B cell (primary cell): ENCODE measurements around the gene NEMP1. TPM values are rescaled to one million over a fixed set of nuclear protein-coding genes. Genes with fewer than 3 reads are reported as not detected.

Experiments used
- ATAC-seq: fragments of 200-7000 bp; cut with Tn5 transposase; one replicate; pipeline ENCODE4 v1.10.0; 2021; ENCODE audit warnings: low read depth, mild to moderate bottlenecking, moderate number of reproducible peaks, moderate library complexity
- CTCF ChIA-PET: fragments of 350-600 bp; sonication (Branson Sonifier 250); formaldehyde crosslinking; loops from one replicate; lab custom pipeline; 2021; ENCODE audit warnings: antibody characterized with exemption, inconsistent platforms; lab: Charles Lee
- POLR2A ChIA-PET: fragments of 350-600 bp; sonication (Branson Sonifier 250); formaldehyde crosslinking; loops from one replicate; lab custom pipeline; 2021; ENCODE audit warnings: antibody characterized with exemption; lab: Charles Lee
- DNase-seq: peaks from one replicate; pipeline ENCODE4 v3.0.0; 2013
- H2AFZ ChIP-seq: 2 replicates; pipeline ENCODE4 v1.6.1; 2012; ENCODE audit warnings: mild to moderate bottlenecking, low read depth, low read length; ENCODE audit not compliant: insufficient read depth, poor library complexity, severe bottlenecking
- H3K27ac ChIP-seq, 2 donors: 1 replicate in 1 of 2; 2 replicates in 1 of 2; pipeline ENCODE4 v1.5.1; 2012 to 2013; ENCODE audit warnings: low read length in 2 of 2, mild to moderate bottlenecking in 2 of 2, moderate library complexity in 1 of 2
- H3K27me3 ChIP-seq, 4 experiments: fragments of 200-600 bp in 1 of 4; sonication (generic) in 1 of 4; replicated peaks in 1 of 4; 1 replicate in 2 of 4; 2 replicates in 2 of 4; pipeline versions ENCODE4 v1.6.1 to v1.7.0; 2013 to 2016; ENCODE audit warnings: low read length in 3 of 4, mild to moderate bottlenecking in 2 of 4, mixed read lengths in 1 of 4, moderate library complexity in 1 of 4; ENCODE audit not compliant: insufficient read depth in 4 of 4, control insufficient read depth in 3 of 4; ENCODE audit errors: control extremely low read depth in 1 of 4
- H3K36me3 ChIP-seq, 2 experiments: replicated peaks in 1 of 2; 1 replicate in 1 of 2; 2 replicates in 1 of 2; pipeline versions ENCODE4 v1.6.1 to v1.7.1; 2013; ENCODE audit warnings: low read length in 1 of 2; ENCODE audit not compliant: insufficient read depth in 2 of 2, control insufficient read depth in 1 of 2; ENCODE audit errors: control extremely low read depth in 1 of 2, extremely low read depth in 1 of 2
- H3K4me1 ChIP-seq, 2 donors: fragments of 200-600 bp in 1 of 2; sonication (generic) in 1 of 2; 1 replicate in 1 of 2; 2 replicates in 1 of 2; pipeline versions ENCODE4 v1.5.1 to v1.6.1; 2013 to 2017; ENCODE audit warnings: low read length in 2 of 2; ENCODE audit not compliant: control insufficient read depth in 2 of 2, insufficient read depth in 2 of 2
- H3K4me2 ChIP-seq: replicated peaks from 2 replicates; pipeline ENCODE3; 2012; ENCODE audit warnings: mild to moderate bottlenecking, low read depth, low read length; ENCODE audit not compliant: poor library complexity, severe bottlenecking
- H3K4me3 ChIP-seq, 5 experiments: fragments of 200-600 bp in 1 of 5; sonication (generic) in 1 of 5; 1 replicate in 3 of 5; 2 replicates in 2 of 5; pipeline versions ENCODE4 v1.5.1 to v1.7.0; 2011 to 2016; ENCODE audit warnings: low read length in 4 of 5, mild to moderate bottlenecking in 4 of 5, low read depth in 2 of 5, control low read depth in 1 of 5, moderate library complexity in 1 of 5; ENCODE audit not compliant: insufficient read depth in 1 of 5; ENCODE audit errors: control extremely low read depth in 1 of 5, extremely low read depth in 1 of 5
- H3K79me2 ChIP-seq: fragments of 200-600 bp; sonication (generic); one replicate; pipeline ENCODE4 v1.6.0; 2016; ENCODE audit warnings: low read length; ENCODE audit not compliant: control insufficient read depth, insufficient read depth
- H3K9ac ChIP-seq: fragments of 200-600 bp; sonication (generic); 2 replicates; pipeline ENCODE4 v1.6.1; 2017; ENCODE audit warnings: mild to moderate bottlenecking, low read length, moderate library complexity
- H3K9me3 ChIP-seq, 3 donors: one replicate each; pipeline versions ENCODE4 v1.6.1 to v1.7.1; 2013; ENCODE audit warnings: low read length in 2 of 3; ENCODE audit not compliant: control insufficient read depth in 2 of 3, insufficient read depth in 1 of 3; ENCODE audit errors: control extremely low read depth in 1 of 3
- H4K20me1 ChIP-seq: 2 replicates; pipeline ENCODE4 v1.6.0; 2012; ENCODE audit warnings: mild to moderate bottlenecking, low read length; ENCODE audit not compliant: insufficient read depth, control insufficient read depth, poor library complexity, severe bottlenecking
- H3K27ac Mint-ChIP-seq: one replicate; pipeline ENCODE4 v1.8.0; 2021; ENCODE audit warnings: mixed read lengths
- H3K27me3 Mint-ChIP-seq: one replicate; pipeline ENCODE4 v1.8.0; 2021; ENCODE audit warnings: mixed read lengths
- H3K4me1 Mint-ChIP-seq: one replicate; pipeline ENCODE4 v1.8.0; 2021; ENCODE audit warnings: mixed read lengths
- H3K4me3 Mint-ChIP-seq: one replicate; pipeline ENCODE4 v1.8.0; 2021; ENCODE audit warnings: mixed read lengths
- H3K9me3 Mint-ChIP-seq: one replicate; pipeline ENCODE4 v1.8.0; 2022; ENCODE audit warnings: mixed read lengths; ENCODE audit not compliant: insufficient read depth
- CTCF ChIP-seq: fragments of 200-600 bp; IDR thresholded peaks from one replicate; pipeline ENCODE4 v1.8.0; 2022; ENCODE audit warnings: antibody characterized with exemption, mild to moderate bottlenecking
- EZH2 ChIP-seq: IDR thresholded peaks from 2 replicates; pipeline ENCODE4 v1.6.1; 2012; ENCODE audit warnings: borderline replicate concordance, low read depth, mild to moderate bottlenecking, moderate library complexity, low read length; ENCODE audit not compliant: insufficient read depth, poor library complexity, severe bottlenecking
- WGBS: methylation state at CpG from one replicate; pipeline ENCODE4 v1.1.5; 2013; ENCODE audit warnings: missing lambda C conversion rate; ENCODE audit not compliant: insufficient coverage; 5-methylcytosine and 5-hydroxymethylcytosine counted together
- intact Hi-C: fragments of 100-400 bp; cut with micrococcal nuclease; formaldehyde crosslinking; loops from one replicate; pipeline ENCODE4 v1.10.0; 2022
- polyA plus RNA-seq: library from polyadenylated mRNA; depleted of rRNA; stranded (reverse); fragments of >200 nt; gene quantifications from 2 replicates; pipeline ENCODE4 v1.2.3, GENCODE V29; 2012
- total RNA-seq, 2 donors: library from RNA; stranded (reverse); fragments of 120-200 nt in 1 of 2; gene quantifications; 1 replicate in 1 of 2; 2 replicates in 1 of 2; pipeline versions ENCODE4 v1.2.3 to v1.2.4, GENCODE V29; 2013 to 2022

The NEMP1 gene
- total and polyA plus RNA-seq, 2 donors (not counting 1 experiment from before 2014, with no cell fraction given), result 13.6 to 35.0 TPM

DNA sequence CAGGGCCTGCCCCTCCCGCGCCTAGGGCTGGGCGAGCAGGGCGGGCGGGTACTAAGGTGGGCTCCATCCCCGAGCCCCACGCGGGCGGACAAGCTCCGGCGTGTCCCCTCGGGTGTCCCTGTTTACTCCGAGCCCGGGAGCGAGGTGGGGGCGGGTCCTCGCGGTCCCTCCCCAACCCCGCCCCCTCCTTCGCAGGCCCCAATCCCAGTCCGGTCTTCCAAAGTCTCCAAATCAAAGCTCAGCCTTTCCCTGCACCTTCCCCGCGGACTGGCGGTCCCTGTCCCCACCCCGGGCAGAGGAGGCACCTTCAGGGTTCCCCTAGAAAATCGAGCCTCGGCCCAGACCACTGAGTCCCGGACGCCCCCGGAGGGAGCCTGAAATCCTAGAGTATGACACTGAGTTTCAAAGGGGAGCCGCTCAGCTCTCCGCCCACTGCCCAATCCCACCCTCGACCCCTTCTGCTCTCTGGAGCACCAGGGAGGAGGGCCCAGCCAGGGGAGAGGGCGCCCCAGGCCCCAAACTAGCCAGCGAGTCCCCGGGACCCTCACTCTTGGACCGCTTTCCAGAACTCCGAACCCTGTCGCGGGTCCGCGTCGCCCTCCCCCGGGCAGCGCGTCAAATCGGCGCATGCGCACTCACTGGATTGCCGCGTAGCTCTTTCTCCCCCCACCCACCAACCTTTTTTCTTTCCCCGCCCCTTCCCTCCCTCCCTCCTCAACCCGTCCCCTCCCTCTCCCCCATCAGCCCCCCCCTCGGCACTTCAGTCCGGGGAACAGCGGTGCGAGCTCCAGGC lies 49.3 kb upstream of the NEMP1 start, which contains the start of gene LRP1:
Gene LRP1, plus strand, starts transcription at position 758 of the 793 bp plus-strand sequence. CDS start 482 bp downstream, outside the sequence.
- peak; percentile 58 for ATAC-seq
- peak; percentile 83 for DNase-seq
- Histone ChIP-seq H2AFZ (peak within 1 kb of the TSS; percentile 98), H3K9me3 (peaks cover 0 to 2% (median 0%) of the 10 kb centered on the region in 3 donors), H3K27ac (peak within 1 kb of the TSS in 1 of 2 donors; percentile 53), H3K4me2 (peak within 1 kb of the TSS; percentile 100), H3K27me3 (peaks cover 0 to 13% (median 3%) of the 10 kb centered on the region in 4 experiments), H4K20me1 (no peaks in the 10 kb centered on the region), H3K4me3 (peak within 1 kb of the TSS; percentile 7 to 88 (median 79)), H3K9ac (peak within 1 kb of the TSS; percentile 87), H3K4me1 (peaks cover 11 to 21% of the 10 kb centered on the region in 2 donors), H3K36me3 (no peaks in the 10 kb centered on the region), H3K79me2 (no peaks in the 10 kb centered on the region)
- Mint-ChIP-seq H3K27ac (peak within 1 kb of the TSS; percentile 59), H3K9me3 (no peaks in the 10 kb centered on the region), H3K4me1 (peaks cover 16% of the 10 kb centered on the region), H3K27me3 (peaks cover 17% of the 10 kb centered on the region), H3K4me3 (peak within 1 kb of the TSS; percentile 89)
- intact Hi-C loops, result loop anchor here (1.0 to 5.0 kb wide), 3 partner anchors 41 to 371 kb away; no protein-coding TSS in a partner anchor
- POLR2A ChIA-PET, result interaction anchor here (0.5 to 2.1 kb wide), 9 partner anchors 16 to 939 kb away, joined by 3 to 14 read pairs (median 3); partner anchors contain the start of genes DDIT3 and STAT6
- CTCF ChIA-PET, result interaction anchor here (0.7 to 8.1 kb wide), 14 partner anchors 11 to 123 kb away, joined by 3 to 108 read pairs (median 4); no protein-coding TSS in a partner anchor
- TF ChIP-seq EZH2 (no peak), CTCF (no peak)
- under 1% methylated on average over 50 of the region's 57 CpGs for WGBS
